ENCODE data around the gene PDPN.

The PDPN gene

DNA sequence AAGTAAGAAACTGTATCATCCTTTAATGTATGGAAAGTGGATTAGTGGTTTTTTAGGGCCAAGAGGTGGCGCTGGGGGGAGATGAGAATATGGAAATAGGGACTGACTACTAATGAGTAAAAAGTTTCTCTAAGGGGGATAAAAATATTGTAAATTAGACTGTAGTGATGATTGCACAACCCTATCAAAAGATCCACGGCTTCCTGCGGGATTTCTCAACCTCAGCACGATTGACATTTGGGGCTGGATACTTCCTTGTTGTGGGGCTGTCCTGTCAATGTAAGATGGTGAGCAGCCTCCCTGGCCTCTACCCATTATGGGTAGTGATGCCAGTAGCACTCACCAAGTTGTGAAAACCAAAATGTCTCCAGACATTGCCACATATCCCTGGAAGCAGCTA lies 80.3 kb downstream of the PDPN start:
- H3K4me3 ChIP-seq (ENCODE audit: low read length), result no peak overlapping the region
- peak; percentile 65 for DNase-seq (ENCODE audit: low read depth)
- TF ChIP-seq, protein P1, sequence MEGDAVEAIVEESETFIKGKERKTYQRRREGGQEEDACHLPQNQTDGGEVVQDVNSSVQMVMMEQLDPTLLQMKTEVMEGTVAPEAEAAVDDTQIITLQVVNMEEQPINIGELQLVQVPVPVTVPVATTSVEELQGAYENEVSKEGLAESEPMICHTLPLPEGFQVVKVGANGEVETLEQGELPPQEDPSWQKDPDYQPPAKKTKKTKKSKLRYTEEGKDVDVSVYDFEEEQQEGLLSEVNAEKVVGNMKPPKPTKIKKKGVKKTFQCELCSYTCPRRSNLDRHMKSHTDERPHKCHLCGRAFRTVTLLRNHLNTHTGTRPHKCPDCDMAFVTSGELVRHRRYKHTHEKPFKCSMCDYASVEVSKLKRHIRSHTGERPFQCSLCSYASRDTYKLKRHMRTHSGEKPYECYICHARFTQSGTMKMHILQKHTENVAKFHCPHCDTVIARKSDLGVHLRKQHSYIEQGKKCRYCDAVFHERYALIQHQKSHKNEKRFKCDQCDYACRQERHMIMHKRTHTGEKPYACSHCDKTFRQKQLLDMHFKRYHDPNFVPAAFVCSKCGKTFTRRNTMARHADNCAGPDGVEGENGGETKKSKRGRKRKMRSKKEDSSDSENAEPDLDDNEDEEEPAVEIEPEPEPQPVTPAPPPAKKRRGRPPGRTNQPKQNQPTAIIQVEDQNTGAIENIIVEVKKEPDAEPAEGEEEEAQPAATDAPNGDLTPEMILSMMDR (IDR thresholded peaks at IDR 0.05; ENCODE audit: insufficient read depth, low read depth, low read length, missing control alignments), result no peak

DNA sequence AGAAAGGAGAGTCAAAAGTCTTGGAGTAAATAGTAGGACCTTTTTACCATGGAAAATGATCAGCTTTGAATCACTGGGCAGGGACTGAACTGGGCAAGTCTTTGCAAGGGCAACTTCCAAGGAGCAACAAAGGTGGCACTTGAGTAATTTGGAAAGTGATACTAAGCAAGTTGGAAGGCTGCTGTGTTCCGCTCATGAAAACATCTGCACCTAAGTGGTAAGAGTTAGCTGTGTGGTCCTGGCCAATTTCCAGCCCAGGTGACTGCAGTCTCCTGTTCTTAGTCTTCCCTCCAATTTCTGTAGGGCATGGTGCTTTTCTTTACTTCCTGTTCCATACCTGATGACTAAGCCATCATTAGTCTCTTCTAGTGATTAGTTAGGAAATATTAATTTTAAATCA lies 80.8 kb downstream of the PDPN start:
- DNase-seq (ENCODE audit: low read depth), result peak; percentile 94

DNA sequence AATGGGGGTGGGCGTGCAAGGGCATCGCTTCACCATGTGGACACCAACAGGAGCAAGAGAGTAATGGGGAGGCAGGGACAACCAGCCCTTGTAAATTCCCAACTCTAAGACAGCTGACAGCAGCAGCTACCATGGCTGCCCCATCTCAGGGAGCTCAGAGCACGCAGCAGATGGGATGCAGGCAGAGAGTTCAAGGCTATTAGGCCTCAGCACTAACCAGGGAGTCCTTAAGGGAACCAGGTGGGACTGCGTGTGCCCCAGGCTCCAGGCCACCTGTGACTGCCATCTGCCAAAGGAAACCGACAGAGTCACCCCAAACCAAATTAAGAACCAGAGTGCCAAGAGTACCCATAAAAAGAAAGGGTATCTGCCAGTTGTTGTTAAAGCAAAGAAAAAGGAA lies 82.7 kb downstream of the PDPN start:
- DNase-seq (ENCODE audit: low read depth), result no peak
- TF ChIP-seq, protein P1 (IDR thresholded peaks at IDR 0.05; ENCODE audit: insufficient read depth, low read depth, low read length, missing control alignments), result no peak
- no peak overlapping the region for H3K4me3 ChIP-seq (ENCODE audit: low read length)

More for the DNA sequence above, 80.8 kb downstream of the PDPN start:
- no peak overlapping the region for H3K4me3 ChIP-seq (ENCODE audit: low read length)
- TF ChIP-seq, protein P1 (IDR thresholded peaks at IDR 0.05; ENCODE audit: insufficient read depth, low read depth, low read length, missing control alignments), result no peak
